ENCODE measurements around the gene PMEPA1.

The PMEPA1 gene
- 6.9 to 27.4 (median 10.1) reads per million in 4 donors for total RNA-seq

DNA sequence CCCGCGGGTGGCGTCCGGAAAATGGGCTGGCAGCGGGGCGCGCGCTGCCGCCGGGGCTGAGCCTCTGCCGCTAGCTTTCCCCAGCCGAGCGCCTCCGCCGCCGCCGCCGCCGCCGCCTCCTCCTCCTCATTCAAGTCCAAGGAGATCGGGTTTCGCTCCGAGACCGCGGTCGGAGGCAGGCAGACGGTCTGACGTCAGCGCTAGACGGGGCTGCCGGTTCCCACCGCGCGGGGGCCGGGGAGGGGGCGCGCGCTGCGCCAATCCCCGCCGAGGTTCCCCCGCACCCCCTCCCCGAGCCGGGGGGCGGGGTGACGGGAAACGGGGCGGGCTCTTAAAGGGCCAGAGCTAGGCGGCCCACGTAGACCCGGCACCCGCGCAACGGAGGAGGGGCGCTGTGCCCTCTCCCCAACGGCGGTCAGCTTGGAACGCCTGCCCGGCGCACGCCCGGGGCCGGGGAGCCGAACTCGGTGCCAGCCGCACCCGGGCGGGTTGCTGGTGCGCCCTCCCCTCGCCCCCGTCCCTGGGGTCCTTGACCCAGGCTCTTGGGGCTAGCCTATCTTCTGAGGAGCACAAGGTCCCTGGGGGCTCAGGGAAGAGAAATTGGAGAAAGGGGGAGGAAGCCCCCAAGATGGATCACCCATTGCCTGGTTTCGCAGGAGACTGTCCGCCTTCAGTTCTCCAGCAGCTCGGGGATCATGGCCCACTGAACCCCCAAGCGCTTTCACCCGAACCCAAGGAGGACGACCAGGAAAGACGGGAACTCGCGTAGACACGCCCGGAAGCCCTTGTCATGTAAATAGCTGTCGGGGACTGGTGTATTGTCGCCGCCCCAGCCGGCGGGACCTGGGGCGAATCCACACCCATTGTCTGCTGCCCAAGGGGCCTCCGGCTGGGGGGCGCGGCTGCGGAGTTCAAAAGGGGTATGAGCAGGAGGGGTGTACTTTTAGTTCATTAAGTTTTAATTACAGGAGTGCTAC is at the start of gene PMEPA1:
Gene PMEPA1 (minus strand): TSS at position 193 of the 977 bp plus-strand sequence. CDS start 433 bp downstream, outside the sequence.
- DNase-seq: peak; percentile 80 to 96 (median 89)

DNA sequence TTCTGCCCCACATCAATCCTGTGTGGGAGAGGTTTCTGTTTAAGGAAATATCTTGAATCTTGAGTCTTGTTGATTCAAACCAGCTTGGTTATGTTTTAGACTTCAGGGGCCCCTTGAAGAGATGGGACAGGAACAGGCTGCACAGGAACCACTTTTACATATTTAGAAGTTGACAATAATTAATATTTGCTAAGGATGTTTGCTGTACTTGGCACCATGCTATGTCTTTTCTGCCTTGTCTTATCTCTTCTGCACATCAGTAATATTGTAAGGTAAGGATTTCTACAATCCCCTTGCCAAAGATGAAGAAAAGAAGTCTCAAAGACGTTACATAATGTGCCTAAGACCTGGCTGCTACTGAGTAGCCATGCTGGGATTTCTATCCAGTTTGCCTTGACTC is 48.0 kb upstream of the PMEPA1 start:
- DNase-seq: no peak

- DNase-seq: no peak
Observed at GRCh38 chr20:57756921-57757320, 47.1 kb upstream of the PMEPA1 start.

DNA sequence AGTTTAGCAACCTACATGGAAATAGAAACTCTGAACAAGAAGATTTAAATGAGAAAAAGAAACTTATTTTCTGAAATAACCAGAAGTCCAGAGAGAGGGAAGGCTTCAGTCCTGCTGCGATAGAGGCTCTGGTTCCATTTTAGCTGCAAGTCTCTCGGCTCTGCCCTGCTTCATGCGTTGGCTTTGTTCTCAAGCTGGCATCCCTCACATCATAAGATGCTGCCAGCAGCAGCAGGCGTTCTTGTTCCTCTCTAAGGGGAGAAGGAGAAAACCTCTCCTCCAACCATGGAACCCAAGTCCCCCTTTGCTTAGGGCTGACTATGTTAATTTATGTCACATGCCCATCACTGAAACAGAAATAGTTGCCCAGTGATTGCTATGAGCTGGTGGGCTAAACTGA is 46.4 kb upstream of the PMEPA1 start:
- DNase-seq: no peak

- no peak for DNase-seq
Observed at GRCh38 chr20:57755609-57756008, 45.8 kb upstream of the PMEPA1 start.

DNA sequence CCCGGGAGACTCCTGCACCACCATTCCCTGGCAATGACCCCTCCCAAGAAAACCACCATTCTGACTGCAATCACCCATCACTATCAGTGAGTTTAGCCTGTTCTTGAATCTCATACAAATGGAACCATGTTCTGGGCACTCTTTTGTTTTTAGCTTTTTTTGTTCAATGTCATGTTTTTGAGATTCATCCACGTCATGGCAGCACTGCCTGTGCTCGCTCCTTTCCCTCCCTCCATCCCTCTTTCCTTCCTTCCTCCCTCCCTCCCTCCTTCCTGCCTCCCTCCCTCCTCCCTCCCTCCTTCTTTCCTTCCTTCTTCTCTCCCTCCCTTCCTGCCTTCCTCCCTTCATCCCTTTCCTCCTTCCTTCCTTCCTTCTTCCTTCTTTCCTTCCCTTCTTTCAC is 44.4 kb upstream of the PMEPA1 start:
- DNase-seq: no peak

- DNase-seq: no peak
Observed at GRCh38 chr20:57753332-57754164, 43.7 kb upstream of the PMEPA1 start.

GRCh38 chr20:57751411-57751810 is 41.6 kb upstream of the PMEPA1 start:
- no peak for DNase-seq

GRCh38 chr20:57749869-57750268 is 40.1 kb upstream of the PMEPA1 start:
- no peak for DNase-seq

- DNase-seq: no peak
Observed at GRCh38 chr20:57749131-57749690, 39.4 kb upstream of the PMEPA1 start.

- DNase-seq: peak; percentile 14 to 52 (median 47)
Observed at GRCh38 chr20:57748601-57749130, 38.9 kb upstream of the PMEPA1 start.

- no peak for DNase-seq
Observed at GRCh38 chr20:57747861-57748481, 38.2 kb upstream of the PMEPA1 start.

GRCh38 chr20:57746832-57747404 is 37.1 kb upstream of the PMEPA1 start:
- no peak for DNase-seq

DNA sequence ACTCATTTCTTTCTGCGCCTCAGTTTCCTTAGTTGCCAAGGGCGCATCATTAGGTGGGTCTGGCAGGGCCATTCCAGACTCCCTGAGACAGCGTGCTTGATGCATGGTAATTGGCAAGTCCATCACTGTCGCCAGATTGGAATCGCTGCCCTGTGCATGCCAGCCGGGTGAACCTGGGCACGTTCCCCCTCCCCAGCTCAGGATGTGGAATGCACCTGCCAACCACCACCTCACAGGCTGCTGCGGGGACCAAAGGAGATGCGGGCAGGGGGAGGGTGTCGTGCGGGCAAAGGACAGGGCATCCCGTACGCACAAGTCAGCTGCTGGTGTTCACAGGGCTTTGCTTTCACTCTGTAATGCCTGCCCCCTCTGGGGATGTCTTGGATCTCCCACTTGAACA is 36.4 kb upstream of the PMEPA1 start:
- no peak for DNase-seq

- no peak for DNase-seq
Observed at GRCh38 chr20:57744206-57744605, 34.4 kb upstream of the PMEPA1 start.

DNA sequence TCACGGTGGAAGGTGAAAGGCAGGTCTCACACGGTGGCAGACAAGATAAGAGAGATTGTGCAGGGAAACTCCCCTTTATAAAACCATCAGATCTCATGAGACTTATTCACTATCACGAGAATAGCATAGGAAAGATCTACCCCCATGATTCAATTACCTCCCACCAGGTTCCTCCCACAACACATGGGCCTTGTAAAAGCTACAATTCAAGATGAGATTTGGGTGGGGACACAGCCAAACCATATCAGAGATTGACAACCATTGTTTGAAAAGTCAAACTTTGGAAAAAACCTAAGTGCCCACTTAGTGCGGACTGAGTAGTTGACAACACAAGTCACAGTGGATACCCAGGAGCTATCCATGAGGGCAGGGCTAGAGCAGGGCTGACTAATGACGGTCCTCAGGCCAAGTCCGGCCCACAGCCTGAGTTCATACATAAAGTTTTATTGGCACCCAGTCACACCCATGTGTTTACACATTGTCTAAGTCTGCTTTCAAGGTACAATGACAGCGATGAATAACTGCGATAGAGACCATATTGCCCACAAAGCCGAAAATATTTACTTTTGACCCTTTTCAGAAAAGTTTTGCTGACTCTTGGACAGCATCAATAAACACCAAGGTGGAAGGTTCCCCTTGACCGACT is 33.8 kb upstream of the PMEPA1 start:
- no peak for DNase-seq

- DNase-seq: no peak
Observed at GRCh38 chr20:57742507-57743181, 32.8 kb upstream of the PMEPA1 start.

DNA sequence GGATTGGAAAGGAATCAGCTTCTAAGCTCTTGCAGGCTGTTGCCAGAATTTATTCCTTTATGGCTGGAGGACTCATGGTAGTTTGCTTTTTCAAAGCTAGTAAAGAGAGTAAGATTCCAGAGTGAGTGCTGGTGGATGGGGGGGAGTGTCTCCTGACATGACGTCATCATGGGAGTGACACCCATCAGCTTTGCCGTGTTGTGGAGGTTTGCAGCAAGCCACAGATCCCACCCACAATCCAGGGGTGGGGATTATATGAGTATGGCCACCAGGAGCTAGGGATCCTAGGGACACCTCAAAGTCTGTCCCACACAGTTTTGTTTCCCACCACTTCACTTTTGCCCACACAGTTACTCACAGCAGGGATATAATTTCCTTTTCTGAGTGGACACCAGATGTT is 28.7 kb upstream of the PMEPA1 start:
- no peak for DNase-seq

- DNase-seq: no peak
Observed at GRCh38 chr20:57738053-57738452, 28.2 kb upstream of the PMEPA1 start.

DNA sequence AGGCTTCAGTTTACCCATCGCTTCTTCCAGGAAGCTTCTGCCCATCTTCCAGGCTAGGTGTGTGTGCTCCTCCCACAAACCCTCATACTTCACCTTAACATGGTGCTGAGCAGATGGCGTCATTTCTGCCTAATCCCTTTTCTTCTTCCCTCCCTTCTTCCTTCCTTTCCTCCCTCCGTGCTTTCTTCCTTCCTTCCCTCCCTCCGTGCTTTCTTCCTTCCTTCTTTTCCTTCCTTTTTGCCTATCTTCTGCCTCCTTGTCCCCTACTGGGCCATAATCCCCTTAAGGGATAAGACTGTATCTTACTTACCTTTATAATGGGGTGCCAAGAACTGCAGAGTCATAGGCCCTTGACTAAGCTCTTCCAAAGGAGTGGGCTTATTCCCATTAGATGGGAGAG is 27.5 kb upstream of the PMEPA1 start:
- no peak for DNase-seq

All from T-helper 1 cell (primary cell).